PC-9 (cell line): ENCODE data around the gene DYNLT3. TPM values are rescaled to one million over a fixed set of nuclear protein-coding genes. Genes with fewer than 3 reads are reported as not detected.

Experiments used
- BruUV-seq: library from RNA; stranded (reverse); fragments of 400-500 nt; replicated peaks from 2 replicates; lab custom pipeline; 2021; lab: Mats Ljungman, UMichigan
- CTCF ChIA-PET: fragments of 300-600 bp; sonication (Branson Sonifier 250); formaldehyde crosslinking; loops from one replicate; lab custom pipeline; 2022; ENCODE audit warnings: antibody characterized with exemption; lab: Charles Lee
- POLR2A ChIA-PET: fragments of 300-600 bp; sonication (Branson Sonifier 250); formaldehyde crosslinking; loops from one replicate; lab custom pipeline; 2022; ENCODE audit warnings: antibody characterized with exemption; ENCODE audit not compliant: unreplicated experiment; lab: Charles Lee
- DNase-seq, 2 experiments: peaks; one replicate each; pipeline versions ENCODE4 v3.0.0 to v3.0.0-alpha.2; 2015 to 2022; ENCODE audit warnings: mixed read lengths in 1 of 2
- H2AFZ ChIP-seq: fragments of 200-600 bp; sonication (generic); 2 replicates; pipeline ENCODE4 v1.8.1; 2017; ENCODE audit warnings: antibody characterized with exemption
- H3F3A ChIP-seq: fragments of 200-600 bp; sonication (generic); 2 replicates; pipeline ENCODE4 v1.8.1; 2017; ENCODE audit warnings: antibody characterized with exemption, mild to moderate bottlenecking, low read depth; ENCODE audit not compliant: insufficient read depth
- H3K27ac ChIP-seq: fragments of 200-600 bp; sonication (generic); 2 replicates; pipeline ENCODE4 v1.6.1; 2016; ENCODE audit warnings: mixed run types
- H3K27me3 ChIP-seq: fragments of 200-600 bp; sonication (generic); 2 replicates; pipeline ENCODE4 v1.6.1; 2016; ENCODE audit warnings: low read depth, mixed run types; ENCODE audit not compliant: insufficient read depth
- H3K36me3 ChIP-seq: fragments of 200-600 bp; sonication (generic); 2 replicates; pipeline ENCODE4 v1.6.1; 2016; ENCODE audit warnings: low read depth, mixed run types
- H3K4me1 ChIP-seq: fragments of 200-600 bp; sonication (generic); replicated peaks from 2 replicates; pipeline ENCODE4 v1.6.1; 2016; ENCODE audit warnings: mixed run types; ENCODE audit not compliant: insufficient read depth
- H3K4me2 ChIP-seq: fragments of 200-600 bp; sonication (generic); 2 replicates; pipeline ENCODE4 v1.6.1; 2017; ENCODE audit warnings: mixed run types
- H3K4me3 ChIP-seq: fragments of 200-600 bp; sonication (generic); 2 replicates; pipeline ENCODE4 v1.6.1; 2016; ENCODE audit warnings: mixed run types
- H3K79me2 ChIP-seq: fragments of 200-600 bp; sonication (generic); 2 replicates; pipeline ENCODE4 v1.6.1; 2017; ENCODE audit warnings: low read depth, mixed run types
- H3K9me2 ChIP-seq: fragments of 200-600 bp; sonication (generic); 2 replicates; pipeline ENCODE4 v1.8.1; 2017; ENCODE audit warnings: mild to moderate bottlenecking; ENCODE audit not compliant: insufficient read depth
- H3K9me3 ChIP-seq: fragments of 200-600 bp; sonication (generic); 2 replicates; pipeline ENCODE4 v1.8.1; 2016; ENCODE audit warnings: low read depth; ENCODE audit not compliant: insufficient read depth
- H4K20me1 ChIP-seq: fragments of 200-600 bp; sonication (generic); 2 replicates; pipeline ENCODE4 v1.8.1; 2017; ENCODE audit not compliant: insufficient read depth
- CTCF ChIP-seq: fragments of 200-600 bp; sonication (generic); conservative IDR thresholded peaks from 2 replicates; pipeline ENCODE4 v1.6.1; 2017; ENCODE audit warnings: mixed run types, antibody characterized with exemption, mild to moderate bottlenecking, moderate library complexity
- EZH2 ChIP-seq: fragments of 200-600 bp; sonication (generic); IDR thresholded peaks from 2 replicates; pipeline ENCODE4 v1.8.0; 2017; ENCODE audit warnings: antibody characterized with exemption, low read depth
- intact Hi-C: fragments of 100-400 bp; cut with micrococcal nuclease; formaldehyde crosslinking; loops from one replicate; pipeline ENCODE4 v1.10.0; 2022; ENCODE audit not compliant: unreplicated experiment
- total RNA-seq: library from RNA; stranded (reverse); gene quantifications from 2 replicates; pipeline ENCODE4 v1.2.3, GENCODE V29; 2021

The DYNLT3 gene
- total RNA-seq, 1 experiment from 2014 or later: not detected

DNA sequence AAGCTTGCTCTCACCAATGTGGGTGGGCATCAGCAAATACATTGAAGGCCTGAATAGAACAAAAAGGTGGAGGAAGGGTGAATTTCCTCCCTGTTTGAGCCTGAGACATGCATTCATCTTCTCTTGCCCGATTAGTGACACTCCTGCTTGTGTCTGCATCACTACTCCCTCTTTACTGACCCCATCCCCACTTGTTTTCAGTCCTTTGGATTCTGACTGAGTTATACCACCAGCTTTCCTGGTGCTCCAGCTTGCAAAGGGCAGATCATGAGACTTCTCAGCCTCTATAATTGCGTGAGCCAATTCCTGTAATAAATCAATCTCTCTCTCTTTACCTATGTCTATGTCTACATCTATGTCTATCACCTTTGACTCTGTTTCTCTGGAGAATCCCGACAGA is 47.4 kb upstream of the DYNLT3 start:
- H3K79me2 ChIP-seq: no peaks in the 10 kb centered on the region
- H3K4me2 ChIP-seq: no peak overlapping the region
- no TSS peak for BruUV-seq
- no peaks in the 10 kb centered on the region for H4K20me1 ChIP-seq
- no peaks in the 10 kb centered on the region for H3F3A ChIP-seq
- H3K9me3 ChIP-seq: no peaks in the 10 kb centered on the region
- ChIA-PET POLR2A (no interaction called here), CTCF (no interaction called here)
- H2AFZ ChIP-seq: no peak overlapping the region
- DNase-seq: no peak
- H3K27ac ChIP-seq: no peak overlapping the region
- no peaks in the 10 kb centered on the region for H3K9me2 ChIP-seq
- no peaks in the 10 kb centered on the region for H3K27me3 ChIP-seq
- intact Hi-C loops: no loop called here
- H3K4me3 ChIP-seq: no peak overlapping the region
- no peaks in the 10 kb centered on the region for H3K4me1 ChIP-seq
- no peaks in the 10 kb centered on the region for H3K36me3 ChIP-seq
- TF ChIP-seq CTCF: no peak
- no peak for TF ChIP-seq EZH2

DNA sequence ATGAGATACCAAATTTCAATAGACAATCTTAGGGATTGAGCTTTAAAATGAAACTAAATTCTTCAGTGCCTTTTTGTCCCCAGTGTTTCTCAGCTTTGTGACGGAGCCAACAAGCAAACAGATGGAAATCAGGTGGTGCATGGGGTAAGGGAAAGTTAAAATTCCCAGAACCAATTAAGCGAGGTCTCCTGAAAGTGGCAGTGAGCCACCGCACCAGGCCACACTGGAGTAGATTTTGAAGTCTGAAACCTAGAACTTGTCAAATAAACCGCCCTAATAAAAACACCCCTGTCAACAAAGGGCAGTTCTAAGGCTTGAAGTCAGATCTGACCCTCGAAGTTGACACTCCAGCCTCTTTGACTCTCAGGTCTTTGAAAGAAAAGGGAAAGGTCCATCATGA is 40.6 kb upstream of the DYNLT3 start:
- POLR2A ChIA-PET: no interaction called here
- no TSS peak for BruUV-seq

GRCh38 chrX:37887347-37887746 is 40.0 kb upstream of the DYNLT3 start:
- no peak overlapping the region for H2AFZ ChIP-seq
- POLR2A ChIA-PET: no interaction called here
- no peaks in the 10 kb centered on the region for H4K20me1 ChIP-seq
- H3K4me1 ChIP-seq: no peaks in the 10 kb centered on the region
- DNase-seq: no peak
- intact Hi-C loops: no loop called here
- H3K27ac ChIP-seq: no peak overlapping the region
- H3K4me3 ChIP-seq: no peak overlapping the region
- H3K9me2 ChIP-seq: no peaks in the 10 kb centered on the region
- H3K9me3 ChIP-seq: no peaks in the 10 kb centered on the region
- no peak overlapping the region for H3K4me2 ChIP-seq
- H3F3A ChIP-seq: no peaks in the 10 kb centered on the region
- TF ChIP-seq EZH2 (no peak), CTCF (no peak)
- BruUV-seq: no TSS peak
- CTCF ChIA-PET: no interaction called here
- no peaks in the 10 kb centered on the region for H3K36me3 ChIP-seq
- no peaks in the 10 kb centered on the region for H3K27me3 ChIP-seq
- H3K79me2 ChIP-seq: no peaks in the 10 kb centered on the region

More for the DNA sequence above, 40.6 kb upstream of the DYNLT3 start:
- H3K27ac ChIP-seq: no peak overlapping the region
- H3K4me3 ChIP-seq: no peak overlapping the region
- no peak for DNase-seq
- H3K4me2 ChIP-seq: no peak overlapping the region
- no peaks in the 10 kb centered on the region for H4K20me1 ChIP-seq
- no peaks in the 10 kb centered on the region for H3K79me2 ChIP-seq
- no peak for TF ChIP-seq EZH2
- no peak for TF ChIP-seq CTCF
- no peaks in the 10 kb centered on the region for H3F3A ChIP-seq
- no peaks in the 10 kb centered on the region for H3K36me3 ChIP-seq
- no peaks in the 10 kb centered on the region for H3K4me1 ChIP-seq
- H3K9me2 ChIP-seq: no peaks in the 10 kb centered on the region
- no peaks in the 10 kb centered on the region for H3K27me3 ChIP-seq
- intact Hi-C loops: no loop called here
- H3K9me3 ChIP-seq: no peaks in the 10 kb centered on the region
- CTCF ChIA-PET: no interaction called here
- no peak overlapping the region for H2AFZ ChIP-seq
